Uterus (tissue), 2 donors: ENCODE results near the gene SNX30.

Source experiments
- CTCF ChIP-seq, 4 experiments: fragments of 200-600 bp in 2 of 4; fragments of 450-650 bp in 2 of 4; sonication (generic) in 2 of 4; IDR thresholded peaks; one replicate each; pipeline ENCODE4 v1.5.1; 2016 to 2019; ENCODE audit warnings: antibody characterized with exemption in 4 of 4, mild to moderate bottlenecking in 2 of 4, moderate library complexity in 1 of 4
- POLR2A ChIP-seq, 2 donors: fragments of 450-650 bp; IDR thresholded peaks; one replicate each; pipeline ENCODE4 v1.6.1; 2016; ENCODE audit warnings: antibody characterized with exemption in 2 of 2, mild to moderate bottlenecking in 1 of 2, moderate library complexity in 1 of 2

DNA sequence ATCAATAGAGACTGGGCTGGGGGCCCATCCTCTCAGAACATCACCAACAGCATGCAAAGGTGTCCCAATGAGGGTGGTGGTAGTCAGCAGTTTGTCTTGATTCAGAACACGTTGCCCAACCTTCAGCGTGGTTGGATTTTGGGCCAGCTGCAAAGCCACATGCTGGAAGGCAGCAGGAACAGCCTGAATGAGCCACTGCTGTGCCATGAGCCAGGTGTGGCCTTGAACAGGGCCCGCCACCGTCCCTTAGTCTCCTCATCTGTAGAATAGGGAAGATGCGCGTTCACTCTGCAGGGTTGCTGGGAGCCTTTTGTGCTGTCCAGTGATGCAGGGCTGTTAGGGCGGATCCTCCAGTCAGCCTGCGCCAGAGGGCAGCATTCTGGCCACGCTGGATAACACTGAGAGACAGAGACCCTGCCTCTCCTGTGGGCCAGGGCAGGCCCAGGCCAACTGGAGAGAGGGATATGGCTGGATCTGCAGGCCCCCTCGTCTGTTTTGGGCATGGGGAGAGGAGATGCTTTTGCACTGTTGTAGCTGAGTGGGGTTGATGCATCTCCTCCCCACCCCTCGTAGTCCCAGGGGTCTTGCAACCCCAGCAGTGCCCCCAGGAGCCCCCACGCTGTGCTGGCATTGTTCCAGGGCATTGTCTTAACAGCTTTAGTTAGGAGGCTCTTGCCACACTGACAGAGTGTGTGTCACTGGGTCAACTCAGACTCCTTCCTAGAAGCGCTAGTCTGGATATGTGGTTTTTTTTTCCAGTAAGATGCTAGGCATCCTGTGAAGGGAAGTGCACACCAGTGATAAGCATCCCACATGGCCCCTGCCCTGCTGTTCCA is 98.0 kb downstream of the SNX30 start:
- TF ChIP-seq CTCF (IDR thresholded peaks at IDR 0.05) (no peak), POLR2A (IDR thresholded peaks at IDR 0.05) (no peak)
